DND-41 (cell line): ENCODE measurements around the gene HCN2.

ENCODE experiments used
- ATAC-seq: fragments of 200-7000 bp; cut with Tn5 transposase; 3 replicates; pipeline ENCODE4 v1.9.1; 2021; ENCODE audit warnings: low read depth; ENCODE audit not compliant: insufficient read depth
- DNase-seq: peaks from one replicate; pipeline ENCODE4 v3.0.0-alpha.2; 2020
- H2AFZ ChIP-seq: 2 replicates; pipeline ENCODE4 v1.6.0; 2012; ENCODE audit warnings: low read depth, low read length
- H3K27ac ChIP-seq: 2 replicates; pipeline ENCODE4 v1.5.1; 2012; ENCODE audit warnings: low read length, inconsistent platforms
- H3K27me3 ChIP-seq: fragments of 200-600 bp; sonication (generic); 2 replicates; pipeline ENCODE4 v1.6.0; 2012; ENCODE audit warnings: low read length, mild to moderate bottlenecking, inconsistent platforms; ENCODE audit not compliant: insufficient read depth, poor library complexity
- H3K36me3 ChIP-seq: 2 replicates; pipeline ENCODE4 v1.5.1; 2012; ENCODE audit warnings: low read length, inconsistent platforms; ENCODE audit not compliant: insufficient read depth
- H3K4me1 ChIP-seq: 2 replicates; pipeline ENCODE4 v1.5.1; 2012; ENCODE audit warnings: mild to moderate bottlenecking, low read length; ENCODE audit not compliant: insufficient read depth
- H3K4me2 ChIP-seq: 2 replicates; pipeline ENCODE4 v1.6.0; 2012; ENCODE audit warnings: mild to moderate bottlenecking, moderate library complexity, low read length, inconsistent platforms; ENCODE audit not compliant: insufficient read depth
- H3K4me3 ChIP-seq, 2 experiments: fragments of 200-600 bp in 1 of 2; shearing (Covaris generic) in 1 of 2; 2 replicates each; pipeline ENCODE4 v1.5.1; 2012 to 2016; ENCODE audit warnings: inconsistent platforms in 2 of 2, low read length in 2 of 2, mild to moderate bottlenecking in 2 of 2, low read depth in 1 of 2, moderate library complexity in 1 of 2
- H3K79me2 ChIP-seq: 2 replicates; pipeline ENCODE4 v1.6.0; 2012; ENCODE audit warnings: low read length, inconsistent platforms; ENCODE audit not compliant: insufficient read depth
- H3K9ac ChIP-seq: 2 replicates; pipeline ENCODE4 v1.6.0; 2012; ENCODE audit warnings: low read depth, mild to moderate bottlenecking, inconsistent platforms, low read length, moderate library complexity
- H3K9me3 ChIP-seq: 2 replicates; pipeline ENCODE4 v1.5.1; 2012; ENCODE audit warnings: low read length, moderate library complexity, mild to moderate bottlenecking, inconsistent platforms; ENCODE audit not compliant: insufficient read depth, severe bottlenecking
- H4K20me1 ChIP-seq: 2 replicates; pipeline ENCODE4 v1.6.0; 2012; ENCODE audit warnings: low read length; ENCODE audit not compliant: insufficient read depth
- CTCF ChIP-seq: IDR thresholded peaks from 2 replicates; pipeline ENCODE4 v1.5.1; 2012; ENCODE audit warnings: borderline replicate concordance, low read length, moderate library complexity, mild to moderate bottlenecking; ENCODE audit not compliant: poor library complexity, severe bottlenecking; ENCODE audit errors: extremely low read depth
- EZH2 ChIP-seq: IDR thresholded peaks from 3 replicates; pipeline ENCODE4 v1.6.1; 2012; ENCODE audit warnings: borderline replicate concordance, low read depth, mild to moderate bottlenecking, moderate library complexity, low read length, inconsistent platforms; ENCODE audit not compliant: severe bottlenecking

HCN2 gene

GRCh38 chr19:547836-548720 lies 41.6 kb upstream of the HCN2 start:
- ATAC-seq (no peak), DNase-seq (no peak)
- Histone ChIP-seq H3K9me3 (no peaks in the 10 kb centered on the region), H4K20me1 (peaks cover 9% of the 10 kb centered on the region; the same call in 1 of the 2 replicates), H3K4me3 (no peak overlapping the region), H2AFZ (no peak overlapping the region), H3K27ac (no peak overlapping the region), H3K27me3 (no peaks in the 10 kb centered on the region), H3K9ac (no peak overlapping the region), H3K79me2 (no peaks in the 10 kb centered on the region), H3K4me1 (no peaks in the 10 kb centered on the region), H3K4me2 (no peak overlapping the region), H3K36me3 (peaks cover 3% of the 10 kb centered on the region; the same call in 1 of the 2 replicates)
- TF ChIP-seq CTCF: no peak

DNA sequence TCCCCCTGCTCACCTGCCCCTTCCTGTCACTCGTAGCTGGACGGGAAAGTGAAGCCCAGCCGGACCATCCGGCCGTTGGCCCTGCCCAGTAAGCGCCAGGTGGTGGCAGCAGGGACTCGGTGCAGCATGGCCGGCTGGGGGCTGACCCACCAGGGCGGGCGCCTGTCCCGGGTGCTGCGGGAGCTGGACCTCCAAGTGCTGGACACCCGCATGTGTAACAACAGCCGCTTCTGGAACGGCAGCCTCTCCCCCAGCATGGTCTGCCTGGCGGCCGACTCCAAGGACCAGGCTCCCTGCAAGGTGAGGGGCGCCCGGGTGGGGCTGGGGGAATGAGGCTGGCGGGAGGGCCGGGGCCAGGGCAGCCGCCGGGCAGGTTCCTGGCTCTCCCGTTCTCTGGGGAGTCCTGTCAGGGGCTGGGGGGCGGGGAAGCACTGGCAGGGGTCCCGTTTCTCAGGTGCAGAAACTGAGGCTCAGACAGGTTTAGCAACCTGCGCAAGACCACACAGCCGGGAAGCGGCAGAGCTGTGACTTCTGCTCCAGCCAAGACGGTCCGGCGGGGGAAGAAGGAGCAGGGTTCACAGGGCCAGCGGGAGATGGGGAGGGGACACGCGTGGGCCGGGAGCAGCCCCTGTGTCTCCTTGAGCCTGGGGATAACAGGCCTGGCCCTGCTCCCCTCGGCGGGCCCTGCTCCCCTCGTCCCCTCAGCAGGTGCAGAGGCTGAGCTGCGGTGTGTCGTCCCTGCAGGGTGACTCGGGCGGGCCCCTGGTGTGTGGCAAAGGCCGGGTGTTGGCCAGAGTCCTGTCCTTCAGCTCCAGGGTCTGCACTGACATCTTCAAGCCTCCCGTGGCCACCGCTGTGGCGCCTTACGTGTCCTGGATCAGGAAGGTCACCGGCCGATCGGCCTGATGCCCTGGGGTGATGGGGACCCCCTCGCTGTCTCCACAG lies 40.5 kb upstream of the HCN2 start:
- Histone ChIP-seq H3K27ac (no peak overlapping the region), H3K4me3 (no peak overlapping the region), H3K79me2 (no peaks in the 10 kb centered on the region), H4K20me1 (peaks cover 5% of the 10 kb centered on the region; the same call in 1 of the 2 replicates), H3K9me3 (no peaks in the 10 kb centered on the region), H3K27me3 (no peaks in the 10 kb centered on the region), H3K4me2 (no peak overlapping the region), H2AFZ (no peak overlapping the region), H3K9ac (no peak overlapping the region), H3K36me3 (no peaks in the 10 kb centered on the region), H3K4me1 (no peaks in the 10 kb centered on the region)
- no peak for DNase-seq
- no peak for ATAC-seq
- TF ChIP-seq CTCF: no peak
- no peak for TF ChIP-seq EZH2

DNA sequence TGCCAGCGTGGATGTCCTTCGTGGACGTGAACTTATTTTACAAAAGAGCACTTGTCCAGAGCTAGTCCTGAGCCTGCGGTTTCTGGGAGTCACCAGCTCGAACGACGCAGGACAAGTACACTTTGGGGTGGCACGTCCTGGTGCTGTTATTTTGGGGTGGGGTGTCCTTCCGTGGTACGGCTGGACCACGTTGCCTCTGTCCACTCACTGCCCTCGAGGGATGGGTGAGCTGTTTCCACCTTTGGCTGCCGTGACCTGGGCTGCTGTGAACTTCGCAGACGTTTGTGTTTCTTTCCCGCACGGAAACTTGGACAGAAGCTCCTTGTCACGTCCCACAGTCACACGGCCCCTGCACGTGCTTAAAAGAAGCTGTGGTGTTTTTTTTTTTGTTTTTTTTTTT lies 34.9 kb upstream of the HCN2 start:
- Histone ChIP-seq H2AFZ (no peak overlapping the region), H3K4me1 (no peaks in the 10 kb centered on the region), H3K4me2 (no peak overlapping the region), H3K27ac (no peak overlapping the region), H3K4me3 (no peak overlapping the region), H4K20me1 (no peaks in the 10 kb centered on the region), H3K9me3 (no peaks in the 10 kb centered on the region), H3K79me2 (no peaks in the 10 kb centered on the region), H3K27me3 (no peaks in the 10 kb centered on the region), H3K9ac (no peak overlapping the region), H3K36me3 (no peaks in the 10 kb centered on the region)
- ATAC-seq: no peak
- no peak for DNase-seq
- no peak for TF ChIP-seq CTCF
- TF ChIP-seq EZH2: no peak
